Mammary epithelial cell (primary cell): ENCODE results near the gene GALNT15.

Experiments
- EZH2 ChIP-seq: IDR thresholded peaks from 2 replicates; pipeline ENCODE4 v1.6.1; 2012; ENCODE audit warnings: low read length, inconsistent platforms, borderline replicate concordance
- TF ChIP-seq, protein P1 (sequence below), 2 donors: IDR thresholded peaks in 1 of 2; conservative IDR thresholded peaks in 1 of 2; 2 replicates each; pipeline ENCODE4 v1.5.1; 2011 to 2012; ENCODE audit warnings: inconsistent platforms in 2 of 2, low read length in 2 of 2, mild to moderate bottlenecking in 2 of 2, control low read depth in 1 of 2, low read depth in 1 of 2; ENCODE audit not compliant: insufficient read depth in 1 of 2; ENCODE audit errors: extremely low read depth in 1 of 2

DNA sequence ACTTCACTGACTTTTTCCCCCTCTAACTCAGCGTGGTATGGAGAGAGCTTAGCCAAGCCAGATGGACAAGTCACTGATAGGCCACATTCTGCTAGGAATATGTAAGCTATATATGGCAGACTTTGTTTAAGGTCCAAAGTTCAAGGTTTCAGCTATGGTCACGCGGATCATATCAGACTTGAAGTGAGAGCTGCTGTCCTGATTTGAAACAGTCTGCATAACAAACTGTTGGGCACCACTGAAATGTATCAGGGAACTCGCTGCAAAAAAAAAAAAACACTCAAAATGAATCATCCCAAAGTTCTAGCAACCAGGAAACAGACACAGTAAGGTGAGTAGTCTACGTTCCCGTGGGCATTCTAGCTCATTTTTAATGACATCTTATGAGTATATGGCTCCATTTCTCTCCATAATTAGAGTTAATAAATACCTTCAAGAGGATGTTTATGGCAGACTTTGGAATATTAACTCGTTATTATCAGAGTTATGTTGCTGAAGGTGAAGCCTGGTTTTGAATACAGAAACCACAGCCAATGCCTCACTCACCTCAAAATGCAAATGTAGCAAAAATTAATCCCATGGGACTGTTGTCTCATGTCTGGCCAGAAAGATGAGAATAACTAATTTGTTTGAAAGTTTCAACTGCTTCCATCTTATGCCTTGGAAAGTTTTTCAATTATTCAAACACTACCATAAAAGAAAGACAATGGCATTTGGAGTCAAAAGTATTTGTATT lies 77.9 kb downstream of the GALNT15 start:
- TF ChIP-seq, protein P1, sequence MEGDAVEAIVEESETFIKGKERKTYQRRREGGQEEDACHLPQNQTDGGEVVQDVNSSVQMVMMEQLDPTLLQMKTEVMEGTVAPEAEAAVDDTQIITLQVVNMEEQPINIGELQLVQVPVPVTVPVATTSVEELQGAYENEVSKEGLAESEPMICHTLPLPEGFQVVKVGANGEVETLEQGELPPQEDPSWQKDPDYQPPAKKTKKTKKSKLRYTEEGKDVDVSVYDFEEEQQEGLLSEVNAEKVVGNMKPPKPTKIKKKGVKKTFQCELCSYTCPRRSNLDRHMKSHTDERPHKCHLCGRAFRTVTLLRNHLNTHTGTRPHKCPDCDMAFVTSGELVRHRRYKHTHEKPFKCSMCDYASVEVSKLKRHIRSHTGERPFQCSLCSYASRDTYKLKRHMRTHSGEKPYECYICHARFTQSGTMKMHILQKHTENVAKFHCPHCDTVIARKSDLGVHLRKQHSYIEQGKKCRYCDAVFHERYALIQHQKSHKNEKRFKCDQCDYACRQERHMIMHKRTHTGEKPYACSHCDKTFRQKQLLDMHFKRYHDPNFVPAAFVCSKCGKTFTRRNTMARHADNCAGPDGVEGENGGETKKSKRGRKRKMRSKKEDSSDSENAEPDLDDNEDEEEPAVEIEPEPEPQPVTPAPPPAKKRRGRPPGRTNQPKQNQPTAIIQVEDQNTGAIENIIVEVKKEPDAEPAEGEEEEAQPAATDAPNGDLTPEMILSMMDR (conservative IDR thresholded peaks at IDR 0.05 in 1 of 2, IDR thresholded peaks at IDR 0.05 in 1 of 2; ENCODE audit: extremely low read depth in 1 of 2, insufficient read depth in 1 of 2, low read depth in 1 of 2, low read length in 2 of 2), result no peak
- TF ChIP-seq EZH2, result no peak
